ENCODE data around the gene COCH.

DNA sequence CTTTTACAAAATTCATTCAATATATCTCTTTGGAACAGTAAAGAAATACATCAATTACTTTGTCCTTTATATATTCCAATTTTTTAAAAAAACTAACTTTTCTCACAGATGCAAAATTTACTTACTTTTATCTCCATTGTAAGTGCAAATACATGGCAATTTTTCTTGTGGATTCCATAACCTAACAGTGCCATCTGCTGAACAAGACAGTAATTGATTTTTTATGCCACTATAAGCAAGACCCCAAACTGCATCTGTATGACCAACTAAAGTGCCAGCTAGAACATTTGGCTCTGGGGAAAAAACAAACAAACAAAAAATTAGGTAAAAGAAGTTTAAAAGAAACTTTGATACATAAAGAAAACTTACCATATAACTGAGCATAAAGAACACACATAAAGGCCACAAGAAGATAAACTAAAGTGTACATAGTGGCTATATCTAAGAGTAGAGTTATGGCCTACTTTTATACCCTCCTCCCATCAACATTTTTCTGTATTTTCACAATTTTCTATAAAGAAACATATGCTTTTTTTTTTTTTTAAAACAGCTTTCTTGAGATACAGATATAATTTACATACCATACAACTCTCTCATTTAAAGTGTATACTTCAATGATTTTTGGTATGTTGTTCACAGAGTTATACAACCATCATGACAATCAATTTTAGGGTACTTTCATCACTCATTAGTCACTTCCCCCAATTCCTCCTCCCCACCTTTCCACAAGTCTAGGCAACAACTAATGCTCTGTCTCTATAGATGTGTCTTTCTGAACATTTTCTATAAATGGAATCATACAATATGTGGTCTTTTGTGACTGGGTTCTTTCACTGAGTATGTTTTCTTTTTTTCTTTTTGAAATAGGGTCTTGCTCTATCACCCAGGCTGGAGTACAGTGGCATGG lies 32.6 kb downstream of the COCH start:
- TF ChIP-seq POLR2AphosphoS5 (IDR thresholded peaks at IDR 0.05; ENCODE audit: low read depth) (no peak), EZH2phosphoT487 (IDR thresholded peaks at IDR 0.05; ENCODE audit: unreplicated experiment) (no peak), JUNB (IDR thresholded peaks at IDR 0.05; ENCODE audit: unreplicated experiment) (no peak), EZH2 (IDR thresholded peaks at IDR 0.05; ENCODE audit: low read depth, unreplicated experiment) (no peak), CREB1 (CRISPR knock-in tag; IDR thresholded peaks at IDR 0.05; ENCODE audit: low read depth) (no peak), ZNF114 (CRISPR knock-in tag; IDR thresholded peaks at IDR 0.05) (no peak)
- TF ChIP-seq, protein P1, sequence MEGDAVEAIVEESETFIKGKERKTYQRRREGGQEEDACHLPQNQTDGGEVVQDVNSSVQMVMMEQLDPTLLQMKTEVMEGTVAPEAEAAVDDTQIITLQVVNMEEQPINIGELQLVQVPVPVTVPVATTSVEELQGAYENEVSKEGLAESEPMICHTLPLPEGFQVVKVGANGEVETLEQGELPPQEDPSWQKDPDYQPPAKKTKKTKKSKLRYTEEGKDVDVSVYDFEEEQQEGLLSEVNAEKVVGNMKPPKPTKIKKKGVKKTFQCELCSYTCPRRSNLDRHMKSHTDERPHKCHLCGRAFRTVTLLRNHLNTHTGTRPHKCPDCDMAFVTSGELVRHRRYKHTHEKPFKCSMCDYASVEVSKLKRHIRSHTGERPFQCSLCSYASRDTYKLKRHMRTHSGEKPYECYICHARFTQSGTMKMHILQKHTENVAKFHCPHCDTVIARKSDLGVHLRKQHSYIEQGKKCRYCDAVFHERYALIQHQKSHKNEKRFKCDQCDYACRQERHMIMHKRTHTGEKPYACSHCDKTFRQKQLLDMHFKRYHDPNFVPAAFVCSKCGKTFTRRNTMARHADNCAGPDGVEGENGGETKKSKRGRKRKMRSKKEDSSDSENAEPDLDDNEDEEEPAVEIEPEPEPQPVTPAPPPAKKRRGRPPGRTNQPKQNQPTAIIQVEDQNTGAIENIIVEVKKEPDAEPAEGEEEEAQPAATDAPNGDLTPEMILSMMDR (conservative IDR thresholded peaks at IDR 0.05; ENCODE audit: low read depth in 2 of 2): peak in 1 of 2 experiments; percentile 34; a peak in 3 of 4 replicates
- TF ChIP-seq, protein P2, sequence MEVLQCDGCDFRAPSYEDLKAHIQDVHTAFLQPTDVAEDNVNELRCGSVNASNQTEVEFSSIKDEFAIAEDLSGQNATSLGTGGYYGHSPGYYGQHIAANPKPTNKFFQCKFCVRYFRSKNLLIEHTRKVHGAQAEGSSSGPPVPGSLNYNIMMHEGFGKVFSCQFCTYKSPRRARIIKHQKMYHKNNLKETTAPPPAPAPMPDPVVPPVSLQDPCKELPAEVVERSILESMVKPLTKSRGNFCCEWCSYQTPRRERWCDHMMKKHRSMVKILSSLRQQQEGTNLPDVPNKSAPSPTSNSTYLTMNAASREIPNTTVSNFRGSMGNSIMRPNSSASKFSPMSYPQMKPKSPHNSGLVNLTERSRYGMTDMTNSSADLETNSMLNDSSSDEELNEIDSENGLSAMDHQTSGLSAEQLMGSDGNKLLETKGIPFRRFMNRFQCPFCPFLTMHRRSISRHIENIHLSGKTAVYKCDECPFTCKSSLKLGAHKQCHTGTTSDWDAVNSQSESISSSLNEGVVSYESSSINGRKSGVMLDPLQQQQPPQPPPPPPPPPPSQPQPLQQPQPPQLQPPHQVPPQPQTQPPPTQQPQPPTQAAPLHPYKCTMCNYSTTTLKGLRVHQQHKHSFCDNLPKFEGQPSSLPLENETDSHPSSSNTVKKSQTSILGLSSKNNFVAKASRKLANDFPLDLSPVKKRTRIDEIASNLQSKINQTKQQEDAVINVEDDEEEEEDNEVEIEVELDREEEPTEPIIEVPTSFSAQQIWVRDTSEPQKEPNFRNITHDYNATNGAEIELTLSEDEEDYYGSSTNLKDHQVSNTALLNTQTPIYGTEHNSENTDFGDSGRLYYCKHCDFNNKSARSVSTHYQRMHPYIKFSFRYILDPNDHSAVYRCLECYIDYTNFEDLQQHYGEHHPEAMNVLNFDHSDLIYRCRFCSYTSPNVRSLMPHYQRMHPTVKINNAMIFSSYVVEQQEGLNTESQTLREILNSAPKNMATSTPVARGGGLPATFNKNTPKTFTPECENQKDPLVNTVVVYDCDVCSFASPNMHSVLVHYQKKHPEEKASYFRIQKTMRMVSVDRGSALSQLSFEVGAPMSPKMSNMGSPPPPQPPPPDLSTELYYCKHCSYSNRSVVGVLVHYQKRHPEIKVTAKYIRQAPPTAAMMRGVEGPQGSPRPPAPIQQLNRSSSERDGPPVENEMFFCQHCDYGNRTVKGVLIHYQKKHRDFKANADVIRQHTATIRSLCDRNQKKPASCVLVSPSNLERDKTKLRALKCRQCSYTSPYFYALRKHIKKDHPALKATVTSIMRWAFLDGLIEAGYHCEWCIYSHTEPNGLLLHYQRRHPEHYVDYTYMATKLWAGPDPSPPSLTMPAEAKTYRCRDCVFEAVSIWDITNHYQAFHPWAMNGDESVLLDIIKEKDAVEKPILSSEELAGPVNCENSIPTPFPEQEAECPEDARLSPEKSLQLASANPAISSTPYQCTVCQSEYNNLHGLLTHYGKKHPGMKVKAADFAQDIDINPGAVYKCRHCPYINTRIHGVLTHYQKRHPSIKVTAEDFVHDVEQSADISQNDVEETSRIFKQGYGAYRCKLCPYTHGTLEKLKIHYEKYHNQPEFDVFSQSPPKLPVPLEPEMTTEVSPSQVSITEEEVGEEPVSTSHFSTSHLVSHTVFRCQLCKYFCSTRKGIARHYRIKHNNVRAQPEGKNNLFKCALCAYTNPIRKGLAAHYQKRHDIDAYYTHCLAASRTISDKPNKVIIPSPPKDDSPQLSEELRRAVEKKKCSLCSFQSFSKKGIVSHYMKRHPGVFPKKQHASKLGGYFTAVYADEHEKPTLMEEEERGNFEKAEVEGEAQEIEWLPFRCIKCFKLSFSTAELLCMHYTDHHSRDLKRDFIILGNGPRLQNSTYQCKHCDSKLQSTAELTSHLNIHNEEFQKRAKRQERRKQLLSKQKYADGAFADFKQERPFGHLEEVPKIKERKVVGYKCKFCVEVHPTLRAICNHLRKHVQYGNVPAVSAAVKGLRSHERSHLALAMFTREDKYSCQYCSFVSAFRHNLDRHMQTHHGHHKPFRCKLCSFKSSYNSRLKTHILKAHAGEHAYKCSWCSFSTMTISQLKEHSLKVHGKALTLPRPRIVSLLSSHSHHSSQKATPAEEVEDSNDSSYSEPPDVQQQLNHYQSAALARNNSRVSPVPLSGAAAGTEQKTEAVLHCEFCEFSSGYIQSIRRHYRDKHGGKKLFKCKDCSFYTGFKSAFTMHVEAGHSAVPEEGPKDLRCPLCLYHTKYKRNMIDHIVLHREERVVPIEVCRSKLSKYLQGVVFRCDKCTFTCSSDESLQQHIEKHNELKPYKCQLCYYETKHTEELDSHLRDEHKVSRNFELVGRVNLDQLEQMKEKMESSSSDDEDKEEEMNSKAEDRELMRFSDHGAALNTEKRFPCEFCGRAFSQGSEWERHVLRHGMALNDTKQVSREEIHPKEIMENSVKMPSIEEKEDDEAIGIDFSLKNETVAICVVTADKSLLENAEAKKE (CRISPR knock-in tag; IDR thresholded peaks at IDR 0.05): no peak
- TF ChIP-seq, protein P3, sequence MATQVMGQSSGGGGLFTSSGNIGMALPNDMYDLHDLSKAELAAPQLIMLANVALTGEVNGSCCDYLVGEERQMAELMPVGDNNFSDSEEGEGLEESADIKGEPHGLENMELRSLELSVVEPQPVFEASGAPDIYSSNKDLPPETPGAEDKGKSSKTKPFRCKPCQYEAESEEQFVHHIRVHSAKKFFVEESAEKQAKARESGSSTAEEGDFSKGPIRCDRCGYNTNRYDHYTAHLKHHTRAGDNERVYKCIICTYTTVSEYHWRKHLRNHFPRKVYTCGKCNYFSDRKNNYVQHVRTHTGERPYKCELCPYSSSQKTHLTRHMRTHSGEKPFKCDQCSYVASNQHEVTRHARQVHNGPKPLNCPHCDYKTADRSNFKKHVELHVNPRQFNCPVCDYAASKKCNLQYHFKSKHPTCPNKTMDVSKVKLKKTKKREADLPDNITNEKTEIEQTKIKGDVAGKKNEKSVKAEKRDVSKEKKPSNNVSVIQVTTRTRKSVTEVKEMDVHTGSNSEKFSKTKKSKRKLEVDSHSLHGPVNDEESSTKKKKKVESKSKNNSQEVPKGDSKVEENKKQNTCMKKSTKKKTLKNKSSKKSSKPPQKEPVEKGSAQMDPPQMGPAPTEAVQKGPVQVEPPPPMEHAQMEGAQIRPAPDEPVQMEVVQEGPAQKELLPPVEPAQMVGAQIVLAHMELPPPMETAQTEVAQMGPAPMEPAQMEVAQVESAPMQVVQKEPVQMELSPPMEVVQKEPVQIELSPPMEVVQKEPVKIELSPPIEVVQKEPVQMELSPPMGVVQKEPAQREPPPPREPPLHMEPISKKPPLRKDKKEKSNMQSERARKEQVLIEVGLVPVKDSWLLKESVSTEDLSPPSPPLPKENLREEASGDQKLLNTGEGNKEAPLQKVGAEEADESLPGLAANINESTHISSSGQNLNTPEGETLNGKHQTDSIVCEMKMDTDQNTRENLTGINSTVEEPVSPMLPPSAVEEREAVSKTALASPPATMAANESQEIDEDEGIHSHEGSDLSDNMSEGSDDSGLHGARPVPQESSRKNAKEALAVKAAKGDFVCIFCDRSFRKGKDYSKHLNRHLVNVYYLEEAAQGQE (IDR thresholded peaks at IDR 0.05; ENCODE audit: unreplicated experiment): no peak
- TF ChIP-seq, protein P4, sequence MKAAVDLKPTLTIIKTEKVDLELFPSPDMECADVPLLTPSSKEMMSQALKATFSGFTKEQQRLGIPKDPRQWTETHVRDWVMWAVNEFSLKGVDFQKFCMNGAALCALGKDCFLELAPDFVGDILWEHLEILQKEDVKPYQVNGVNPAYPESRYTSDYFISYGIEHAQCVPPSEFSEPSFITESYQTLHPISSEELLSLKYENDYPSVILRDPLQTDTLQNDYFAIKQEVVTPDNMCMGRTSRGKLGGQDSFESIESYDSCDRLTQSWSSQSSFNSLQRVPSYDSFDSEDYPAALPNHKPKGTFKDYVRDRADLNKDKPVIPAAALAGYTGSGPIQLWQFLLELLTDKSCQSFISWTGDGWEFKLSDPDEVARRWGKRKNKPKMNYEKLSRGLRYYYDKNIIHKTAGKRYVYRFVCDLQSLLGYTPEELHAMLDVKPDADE (IDR thresholded peaks at IDR 0.05): no peak

Measured in GM23338 (cell line).